H1 (cell line): ENCODE results near the gene CCK. TPM values are rescaled to one million over a fixed set of nuclear protein-coding genes. Genes with fewer than 3 reads are reported as not detected.

ENCODE experiments used
- CTCF ChIA-PET: fragments of 300-600 bp; sonication (Branson Sonifier 250); formaldehyde crosslinking; loops from one replicate; lab custom pipeline; 2021; ENCODE audit not compliant: partially characterized antibody; lab: Charles Lee
- POLR2A ChIA-PET: fragments of 300-600 bp; sonication (Branson Sonifier 250); formaldehyde crosslinking; loops from one replicate; lab custom pipeline; 2021; ENCODE audit warnings: inconsistent platforms; ENCODE audit not compliant: partially characterized antibody; lab: Charles Lee
- DNase-seq, 2 experiments: peaks; one replicate each; pipeline versions ENCODE4 v3.0.0 to v3.0.0-alpha.2; 2010 to 2022; ENCODE audit warnings: low spot score in 2 of 2, low read depth in 1 of 2, mixed read lengths in 1 of 2
- FAIRE-seq: peaks from 2 replicates; lab custom pipeline; 2011; peaks lifted over from hg19 to GRCh38; lab: Jason Lieb, UNC
- H2AFZ ChIP-seq: 2 replicates; pipeline ENCODE4 v1.8.1; 2012; ENCODE audit warnings: low read length, inconsistent platforms
- H2AK5ac ChIP-seq: 2 replicates; pipeline ENCODE4 v1.6.1; 2013; ENCODE audit warnings: low read depth, low read length
- H2BK120ac ChIP-seq: replicated peaks from 2 replicates; pipeline ENCODE3; 2013; ENCODE audit warnings: low read depth, low read length, inconsistent platforms
- H2BK12ac ChIP-seq: 2 replicates; pipeline ENCODE4 v1.6.1; 2013; ENCODE audit warnings: low read depth, low read length
- H2BK15ac ChIP-seq: 2 replicates; pipeline ENCODE4 v1.6.1; 2013; ENCODE audit warnings: low read length
- H2BK20ac ChIP-seq: 2 replicates; pipeline ENCODE4 v1.6.1; 2013; ENCODE audit warnings: low read length
- H2BK5ac ChIP-seq: 2 replicates; pipeline ENCODE4 v1.6.1; 2013; ENCODE audit warnings: low read depth, low read length
- H3K14ac ChIP-seq: 2 replicates; pipeline ENCODE4 v1.6.1; 2013; ENCODE audit warnings: inconsistent platforms; ENCODE audit not compliant: insufficient read length
- H3K18ac ChIP-seq: 2 replicates; pipeline ENCODE4 v1.6.1; 2013; ENCODE audit warnings: low read length; ENCODE audit errors: extremely low read depth
- H3K23ac ChIP-seq: 2 replicates; pipeline ENCODE4 v1.6.1; 2013; ENCODE audit warnings: inconsistent platforms; ENCODE audit not compliant: insufficient read length
- H3K23me2 ChIP-seq: 2 replicates; pipeline ENCODE4 v1.6.1; 2013; ENCODE audit warnings: low read depth, low read length
- H3K27ac ChIP-seq: 2 replicates; pipeline ENCODE4 v1.6.1; 2011; ENCODE audit warnings: low read depth, low read length, inconsistent platforms
- H3K27me3 ChIP-seq, 4 experiments: replicated peaks in 1 of 4; 1 replicate in 1 of 4; 2 replicates in 3 of 4; pipeline versions ENCODE4 v1.6.1 to v1.8.1; 2011 to 2013; ENCODE audit warnings: low read length in 3 of 4, mild to moderate bottlenecking in 3 of 4, inconsistent platforms in 2 of 4, mixed read lengths in 2 of 4, moderate library complexity in 1 of 4; ENCODE audit not compliant: control insufficient read depth in 3 of 4, insufficient read depth in 3 of 4; ENCODE audit errors: extremely low read depth in 1 of 4
- H3K36me3 ChIP-seq, 4 experiments: 2 replicates each; pipeline versions ENCODE4 v1.6.1 to v1.8.1; 2011 to 2013; ENCODE audit warnings: mild to moderate bottlenecking in 4 of 4, low read length in 3 of 4, moderate library complexity in 2 of 4, control low read depth in 1 of 4, inconsistent platforms in 1 of 4; ENCODE audit not compliant: insufficient read depth in 4 of 4, control insufficient read depth in 2 of 4
- H3K4ac ChIP-seq: replicated peaks from 2 replicates; pipeline ENCODE3; 2013; ENCODE audit warnings: low read length, low read depth, mixed read lengths, inconsistent platforms; ENCODE audit not compliant: insufficient read length
- H3K4me1 ChIP-seq, 4 experiments: replicated peaks in 1 of 4; 1 replicate in 1 of 4; 2 replicates in 3 of 4; pipeline versions ENCODE4 v1.6.1 to v1.8.1; 2011 to 2013; ENCODE audit warnings: low read length in 3 of 4, inconsistent platforms in 2 of 4, mixed read lengths in 1 of 4; ENCODE audit not compliant: insufficient read depth in 4 of 4, control insufficient read depth in 3 of 4
- H3K4me2 ChIP-seq, 2 experiments: 2 replicates each; pipeline versions ENCODE4 v1.6.1 to v1.8.1; 2011 to 2013; ENCODE audit warnings: low read depth in 2 of 2, low read length in 2 of 2, control low read depth in 1 of 2, inconsistent platforms in 1 of 2, mild to moderate bottlenecking in 1 of 2; ENCODE audit not compliant: insufficient read depth in 1 of 2
- H3K4me3 ChIP-seq, 4 experiments: fragments of 200-600, 300-600 bp in 1 of 4; sonication (generic), shearing (Covaris generic), sonication (Bioruptor Twin) in 1 of 4; 2 replicates each; pipeline versions ENCODE4 v1.5.1 to v1.8.1; 2011 to 2016; ENCODE audit warnings: low read length in 4 of 4, low read depth in 3 of 4, control low read depth in 2 of 4, inconsistent platforms in 2 of 4, mild to moderate bottlenecking in 2 of 4, mixed read lengths in 1 of 4, moderate library complexity in 1 of 4; ENCODE audit not compliant: insufficient read depth in 2 of 4; ENCODE audit errors: extremely low read depth in 1 of 4
- H3K56ac ChIP-seq: replicated peaks from 2 replicates; pipeline ENCODE3; 2013; ENCODE audit warnings: low read depth, mild to moderate bottlenecking, mixed read lengths, low read length, inconsistent platforms; ENCODE audit not compliant: insufficient read length
- H3K79me1 ChIP-seq: 2 replicates; pipeline ENCODE4 v1.6.1; 2013; ENCODE audit warnings: low read depth, low read length, control low read depth
- H3K79me2 ChIP-seq, 2 experiments: 2 replicates each; pipeline versions ENCODE4 v1.6.1 to v1.8.1; 2012 to 2013; ENCODE audit warnings: low read length in 2 of 2, mild to moderate bottlenecking in 2 of 2, inconsistent platforms in 1 of 2; ENCODE audit not compliant: insufficient read depth in 2 of 2, control insufficient read depth in 1 of 2
- H3K9ac ChIP-seq, 4 experiments: replicated peaks in 1 of 4; 1 replicate in 1 of 4; 2 replicates in 3 of 4; pipeline versions ENCODE4 v1.6.1 to v1.8.1; 2011 to 2013; ENCODE audit warnings: low read depth in 3 of 4, low read length in 3 of 4, control low read depth in 2 of 4, mild to moderate bottlenecking in 2 of 4, moderate library complexity in 2 of 4, inconsistent platforms in 1 of 4; ENCODE audit errors: extremely low read depth in 1 of 4
- H3K9me3 ChIP-seq, 2 experiments: 2 replicates each; pipeline versions ENCODE4 v1.6.1 to v1.8.1; 2012 to 2013; ENCODE audit warnings: mild to moderate bottlenecking in 2 of 2, moderate library complexity in 2 of 2, control low read depth in 1 of 2, inconsistent platforms in 1 of 2, low read depth in 1 of 2, low read length in 1 of 2, mixed read lengths in 1 of 2; ENCODE audit not compliant: insufficient read depth in 2 of 2
- H4K20me1 ChIP-seq, 2 experiments: replicated peaks in 1 of 2; 2 replicates each; pipeline versions ENCODE3 to v1.8.1; 2011 to 2013; ENCODE audit warnings: inconsistent platforms in 2 of 2, low read length in 2 of 2, mild to moderate bottlenecking in 1 of 2; ENCODE audit not compliant: insufficient read depth in 2 of 2, control insufficient read depth in 1 of 2
- H4K5ac ChIP-seq: 2 replicates; pipeline ENCODE4 v1.6.1; 2013; ENCODE audit warnings: low read length, low read depth, mixed read lengths, inconsistent platforms; ENCODE audit not compliant: insufficient read length
- H4K8ac ChIP-seq: 2 replicates; pipeline ENCODE4 v1.8.0; 2013; ENCODE audit warnings: mild to moderate bottlenecking, moderate library complexity, low read length, inconsistent platforms; ENCODE audit not compliant: insufficient read depth; ENCODE audit errors: extremely low read depth
- H4K91ac ChIP-seq: replicated peaks from 2 replicates; pipeline ENCODE3; 2013; ENCODE audit warnings: low read length, mixed read lengths, inconsistent platforms; ENCODE audit not compliant: insufficient read length
- CEBPB ChIP-seq: IDR thresholded peaks from 2 replicates; pipeline ENCODE4 v1.6.1; 2012; ENCODE audit warnings: low read depth, low read length
- E2F6 ChIP-seq: IDR thresholded peaks from 2 replicates; pipeline ENCODE4 v1.6.1; 2012; ENCODE audit warnings: inconsistent platforms
- EP300 ChIP-seq, 2 experiments: IDR thresholded peaks; 1 replicate in 1 of 2; 2 replicates in 1 of 2; pipeline ENCODE4 v1.6.1; 2011 to 2012; ENCODE audit warnings: low read depth in 2 of 2, low read length in 2 of 2, mild to moderate bottlenecking in 2 of 2, borderline replicate concordance in 1 of 2, inconsistent platforms in 1 of 2, moderate library complexity in 1 of 2
- HDAC6 ChIP-seq: IDR thresholded peaks from one replicate; pipeline ENCODE4 v1.7.1; 2012; ENCODE audit warnings: low read depth, mild to moderate bottlenecking, inconsistent platforms, low read length, moderate library complexity
- JUN ChIP-seq: IDR thresholded peaks from 2 replicates; pipeline ENCODE4 v1.6.1; 2011; ENCODE audit warnings: low read depth, mild to moderate bottlenecking, improper control_type of control experiment, low read length
- PHF8 ChIP-seq: fragments of 200-600 bp; sonication (generic); conservative IDR thresholded peaks from 2 replicates; pipeline ENCODE4 v1.7.1; 2012; ENCODE audit warnings: low read depth, mild to moderate bottlenecking, inconsistent platforms, low read length, moderate library complexity
- POU5F1 ChIP-seq: IDR thresholded peaks from 2 replicates; pipeline ENCODE4 v1.6.1; 2011; ENCODE audit warnings: low read depth, mild to moderate bottlenecking, low read length, moderate library complexity
- SP2 ChIP-seq: IDR thresholded peaks from 2 replicates; pipeline ENCODE4 v1.6.1; 2012; ENCODE audit warnings: mild to moderate bottlenecking, low read length, inconsistent platforms
- SUZ12 ChIP-seq: fragments of 200-600 bp; sonication (generic); IDR thresholded peaks from 2 replicates; pipeline ENCODE4 v1.6.1; 2012; ENCODE audit warnings: mild to moderate bottlenecking, inconsistent platforms, low read length, moderate library complexity, mixed read lengths
- TAF1 ChIP-seq: IDR thresholded peaks from 2 replicates; pipeline ENCODE4 v1.6.1; 2011; ENCODE audit warnings: mild to moderate bottlenecking, low read depth, low read length
- polyA plus RNA-seq, 7 experiments: library from polyadenylated mRNA; depleted of rRNA in 3 of 7; stranded (reverse) in 5 of 7; unstranded in 2 of 7; fragments of >200 nt in 5 of 7; fragments of 200-250 nt in 2 of 7; gene quantifications; 1 replicate in 5 of 7; 2 replicates in 1 of 7; 4 replicates in 1 of 7; pipeline versions ENCODE4 v1.2.1 to v1.2.3, GENCODE V29; 2011 to 2013; ENCODE audit warnings: missing spikeins in 2 of 7, mixed read lengths in 2 of 7
- total RNA-seq: library from RNA; stranded (reverse); fragmentation: NEBNext Ultra II Directional; extraction: Animal tissue kit (Norgen Biotek cat#: 25700); gene quantifications from 2 replicates; pipeline ENCODE4 v1.2.1, GENCODE V29; 2021

CCK gene
- total and polyA plus RNA-seq, 2 of the 8 experiments (the other 6 are each of a cell fraction or from before 2014, with no cell fraction given) = 0.99 to 2.8 TPM

- POLR2A ChIA-PET = no interaction called here
- H3K23me2 ChIP-seq = no peaks in the 10 kb centered on the region; the same call in 1 of the 2 replicates
These were observed 30.5 kb downstream of the CCK start for GRCh38 chr3:42235532-42235931.

More at GRCh38 chr3:42235532-42235931, 30.5 kb downstream of the CCK start:
- no peak overlapping the region for H4K8ac ChIP-seq
- no peak overlapping the region for H3K56ac ChIP-seq
- no peak for DNase-seq
- no peak overlapping the region for H2BK5ac ChIP-seq
- H4K5ac ChIP-seq = no peak overlapping the region
- H2BK12ac ChIP-seq = no peak overlapping the region
- no peak for FAIRE-seq
- H3K4me2 ChIP-seq = no peak overlapping the region
- H4K91ac ChIP-seq = no peak overlapping the region
- no peaks in the 10 kb centered on the region for H3K4me1 ChIP-seq
- H3K4ac ChIP-seq = no peak overlapping the region
- no peak overlapping the region for H2AFZ ChIP-seq
- H3K9me3 ChIP-seq = peaks cover 9 to 18% of the 10 kb centered on the region in 2 experiments
- H3K79me1 ChIP-seq = no peaks in the 10 kb centered on the region
- H2BK120ac ChIP-seq = no peak overlapping the region
- no peak overlapping the region for H3K9ac ChIP-seq
- H3K23ac ChIP-seq = no peak overlapping the region
- H3K27me3 ChIP-seq = no peaks in the 10 kb centered on the region; a peak in 1 of 7 replicates
- no peak overlapping the region for H3K4me3 ChIP-seq
- no peak overlapping the region for H3K18ac ChIP-seq
- H2AK5ac ChIP-seq = no peak overlapping the region
- no peaks in the 10 kb centered on the region for H3K79me2 ChIP-seq
- TF ChIP-seq CEBPB = no peak
- no peak for TF ChIP-seq PHF8
- TF ChIP-seq SP2 = no peak
- TF ChIP-seq SUZ12 = no peak
- TF ChIP-seq EP300 (IDR thresholded peaks at IDR 0.05; ENCODE audit: borderline replicate concordance in 1 of 2, low read depth in 2 of 2, low read length in 2 of 2) = no peak
- TF ChIP-seq POU5F1 = no peak
- TF ChIP-seq JUN = no peak
- TF ChIP-seq HDAC6 = no peak
- no peak for TF ChIP-seq E2F6
- TF ChIP-seq TAF1 = no peak
- TF ChIP-seq, all 59 proteins: peak for 0
- no peaks in the 10 kb centered on the region for H3K36me3 ChIP-seq
- H3K14ac ChIP-seq = no peak overlapping the region
- H4K20me1 ChIP-seq = no peaks in the 10 kb centered on the region
- no peak overlapping the region for H3K27ac ChIP-seq
- no peak overlapping the region for H2BK15ac ChIP-seq
- CTCF ChIA-PET = no interaction called here
- no peak overlapping the region for H2BK20ac ChIP-seq
